ENCODE data around the gene CD22.

GRCh38 chr19:35292421-35293362 lies 36.3 kb upstream of the CD22 start:
- TF ChIP-seq, protein P1, sequence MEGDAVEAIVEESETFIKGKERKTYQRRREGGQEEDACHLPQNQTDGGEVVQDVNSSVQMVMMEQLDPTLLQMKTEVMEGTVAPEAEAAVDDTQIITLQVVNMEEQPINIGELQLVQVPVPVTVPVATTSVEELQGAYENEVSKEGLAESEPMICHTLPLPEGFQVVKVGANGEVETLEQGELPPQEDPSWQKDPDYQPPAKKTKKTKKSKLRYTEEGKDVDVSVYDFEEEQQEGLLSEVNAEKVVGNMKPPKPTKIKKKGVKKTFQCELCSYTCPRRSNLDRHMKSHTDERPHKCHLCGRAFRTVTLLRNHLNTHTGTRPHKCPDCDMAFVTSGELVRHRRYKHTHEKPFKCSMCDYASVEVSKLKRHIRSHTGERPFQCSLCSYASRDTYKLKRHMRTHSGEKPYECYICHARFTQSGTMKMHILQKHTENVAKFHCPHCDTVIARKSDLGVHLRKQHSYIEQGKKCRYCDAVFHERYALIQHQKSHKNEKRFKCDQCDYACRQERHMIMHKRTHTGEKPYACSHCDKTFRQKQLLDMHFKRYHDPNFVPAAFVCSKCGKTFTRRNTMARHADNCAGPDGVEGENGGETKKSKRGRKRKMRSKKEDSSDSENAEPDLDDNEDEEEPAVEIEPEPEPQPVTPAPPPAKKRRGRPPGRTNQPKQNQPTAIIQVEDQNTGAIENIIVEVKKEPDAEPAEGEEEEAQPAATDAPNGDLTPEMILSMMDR (IDR thresholded peaks at IDR 0.05) = no peak
- TF ChIP-seq EP300 (IDR thresholded peaks at IDR 0.05) = no peak

Data from upper lobe of left lung (tissue), 4 donors.